IMR-90 (cell line): ENCODE data around the gene MACO1. TPM values are rescaled to one million over a fixed set of nuclear protein-coding genes. Genes with fewer than 3 reads are reported as not detected.

Experiments
- ATAC-seq: fragments of 200-7000 bp; cut with Tn5 transposase; 2 replicates; pipeline ENCODE4 v1.9.1; 2020; ENCODE audit warnings: low read depth, mild to moderate bottlenecking, moderate library complexity
- BruUV-seq: library from RNA; stranded (reverse); fragments of 400-500 nt; replicated peaks from 2 replicates; lab custom pipeline; 2021; lab: Mats Ljungman, UMichigan
- CTCF ChIA-PET: fragments of 300-600 bp; formaldehyde crosslinking; extraction: SDS; loops from one replicate; lab custom pipeline; 2021; ENCODE audit warnings: antibody characterized with exemption; lab: Yijun Ruan, JAX
- POLR2A ChIA-PET: fragments of 300-600 bp; sonication (Branson Sonifier 250); formaldehyde crosslinking; loops from one replicate; lab custom pipeline; 2022; ENCODE audit warnings: antibody characterized with exemption; ENCODE audit not compliant: unreplicated experiment; lab: Charles Lee
- DNase-seq: peaks from one replicate; pipeline ENCODE4 v3.0.0; 2013
- H2AFZ ChIP-seq: replicated peaks from 2 replicates; pipeline ENCODE3; 2013; ENCODE audit warnings: low read length, mild to moderate bottlenecking; ENCODE audit not compliant: poor library complexity
- H2AK5ac ChIP-seq: 2 replicates; pipeline ENCODE4 v1.6.1; 2013; ENCODE audit warnings: low read depth, low read length, inconsistent platforms
- H2AK9ac ChIP-seq: replicated peaks from 2 replicates; pipeline ENCODE3; 2013; ENCODE audit warnings: mild to moderate bottlenecking, low read depth, low read length, moderate library complexity; ENCODE audit not compliant: poor library complexity
- H2BK120ac ChIP-seq: 2 replicates; pipeline ENCODE4 v1.6.1; 2013; ENCODE audit warnings: low read depth, low read length, inconsistent platforms
- H2BK15ac ChIP-seq: 3 replicates; pipeline ENCODE4 v1.6.1; 2013; ENCODE audit warnings: low read depth, low read length, inconsistent platforms
- H2BK20ac ChIP-seq: 2 replicates; pipeline ENCODE4 v1.6.1; 2013; ENCODE audit warnings: low read depth, mild to moderate bottlenecking, inconsistent platforms, low read length, moderate library complexity
- H2BK5ac ChIP-seq: 2 replicates; pipeline ENCODE4 v1.6.1; 2013; ENCODE audit warnings: mild to moderate bottlenecking, low read depth, low read length, inconsistent platforms; ENCODE audit not compliant: poor library complexity, severe bottlenecking
- H3K14ac ChIP-seq: replicated peaks from 2 replicates; pipeline ENCODE4 v1.6.1; 2013; ENCODE audit warnings: low read depth, low read length, inconsistent platforms
- H3K18ac ChIP-seq: 2 replicates; pipeline ENCODE4 v1.6.1; 2013; ENCODE audit warnings: low read depth, low read length, control low read depth
- H3K23ac ChIP-seq: 2 replicates; pipeline ENCODE4 v1.6.1; 2013; ENCODE audit warnings: low read depth, low read length, inconsistent platforms
- H3K27ac ChIP-seq: 2 replicates; pipeline ENCODE4 v1.5.1; 2013; ENCODE audit warnings: mild to moderate bottlenecking, control low read depth, low read length; ENCODE audit not compliant: insufficient read depth
- H3K27me3 ChIP-seq: 2 replicates; pipeline ENCODE4 v1.6.1; 2013; ENCODE audit warnings: low read length; ENCODE audit not compliant: control insufficient read depth, insufficient read depth
- H3K36me3 ChIP-seq: 2 replicates; pipeline ENCODE4 v1.6.1; 2013; ENCODE audit warnings: low read length, mixed read lengths; ENCODE audit not compliant: control insufficient read depth, insufficient read depth
- H3K4ac ChIP-seq: 2 replicates; pipeline ENCODE4 v1.6.1; 2013; ENCODE audit warnings: low read depth, low read length, inconsistent platforms
- H3K4me1 ChIP-seq: 2 replicates; pipeline ENCODE4 v1.6.1; 2013; ENCODE audit warnings: low read length, mixed read lengths; ENCODE audit not compliant: control insufficient read depth, insufficient read depth
- H3K4me2 ChIP-seq: 2 replicates; pipeline ENCODE4 v1.6.1; 2013; ENCODE audit warnings: low read depth, mild to moderate bottlenecking, control low read depth, low read length, moderate library complexity
- H3K4me3 ChIP-seq: 2 replicates; pipeline ENCODE4 v1.5.1; 2013; ENCODE audit warnings: low read depth, mild to moderate bottlenecking, control low read depth, low read length, moderate library complexity; ENCODE audit not compliant: insufficient read depth
- H3K56ac ChIP-seq: 2 replicates; pipeline ENCODE4 v1.6.1; 2013; ENCODE audit warnings: low read length, inconsistent platforms; ENCODE audit not compliant: insufficient read depth; ENCODE audit errors: extremely low read depth
- H3K79me1 ChIP-seq, 2 experiments: 2 replicates each; pipeline ENCODE4 v1.6.1; 2013; ENCODE audit warnings: low read length in 2 of 2, inconsistent platforms in 1 of 2, low read depth in 1 of 2
- H3K9ac ChIP-seq: 2 replicates; pipeline ENCODE4 v1.6.1; 2013; ENCODE audit warnings: low read depth, low read length, control low read depth
- H3K9me1 ChIP-seq: 2 replicates; pipeline ENCODE4 v1.6.1; 2013; ENCODE audit warnings: low read length, inconsistent platforms; ENCODE audit not compliant: insufficient read depth
- H3K9me3 ChIP-seq: 2 replicates; pipeline ENCODE4 v1.6.1; 2013; ENCODE audit warnings: low read length; ENCODE audit not compliant: control insufficient read depth, insufficient read depth
- H4K20me1 ChIP-seq: 2 replicates; pipeline ENCODE4 v1.6.1; 2013; ENCODE audit warnings: low read length, inconsistent platforms; ENCODE audit not compliant: insufficient read depth
- H4K5ac ChIP-seq: 2 replicates; pipeline ENCODE4 v1.6.1; 2013; ENCODE audit warnings: mild to moderate bottlenecking, low read depth, low read length, control low read depth
- H4K8ac ChIP-seq, 2 experiments: 2 replicates each; pipeline ENCODE4 v1.6.1; 2013; ENCODE audit warnings: low read depth in 2 of 2, low read length in 2 of 2, control low read depth in 1 of 2, inconsistent platforms in 1 of 2
- H4K91ac ChIP-seq: 2 replicates; pipeline ENCODE4 v1.6.1; 2013; ENCODE audit warnings: low read depth, low read length, inconsistent platforms; ENCODE audit not compliant: insufficient read depth
- BHLHE40 ChIP-seq: fragments of 150-350 bp; IDR thresholded peaks from 2 replicates; pipeline ENCODE4 v1.6.1; 2016; ENCODE audit warnings: mild to moderate bottlenecking, low read depth, low read length
- CEBPB ChIP-seq: IDR thresholded peaks from 2 replicates; pipeline ENCODE4 v1.6.1; 2012; ENCODE audit warnings: low read depth, low read length, improper control_type of control experiment
- CHD1 ChIP-seq: IDR thresholded peaks from 2 replicates; pipeline ENCODE4 v1.6.1; 2012; ENCODE audit warnings: low read depth, low read length, improper control_type of control experiment
- ELK1 ChIP-seq: fragments of 150-350 bp; IDR thresholded peaks from 2 replicates; pipeline ENCODE4 v1.6.1; 2016; ENCODE audit warnings: low read depth, mild to moderate bottlenecking, low read length, moderate library complexity, borderline replicate concordance
- FOS ChIP-seq: fragments of 150-350 bp; IDR thresholded peaks from 2 replicates; pipeline ENCODE4 v1.6.1; 2016; ENCODE audit warnings: low read depth, low read length
- MXI1 ChIP-seq: IDR thresholded peaks from 2 replicates; pipeline ENCODE4 v1.6.1; 2012; ENCODE audit warnings: low read depth, mild to moderate bottlenecking, low read length, moderate library complexity, borderline replicate concordance
- NFE2L2 ChIP-seq: fragments of 150-350 bp; IDR thresholded peaks from 2 replicates; pipeline ENCODE4 v1.6.1; 2016; ENCODE audit warnings: low read depth, mild to moderate bottlenecking, low read length
- POLR2A ChIP-seq: IDR thresholded peaks from 2 replicates; pipeline ENCODE4 v1.6.1; 2012; ENCODE audit warnings: mild to moderate bottlenecking, low read depth, low read length
- RFX5 ChIP-seq: IDR thresholded peaks from 2 replicates; pipeline ENCODE4 v1.8.0; 2012; ENCODE audit warnings: low read depth, mild to moderate bottlenecking, low read length, moderate library complexity
- SMC3 ChIP-seq: fragments of 150-350 bp; IDR thresholded peaks from 2 replicates; pipeline ENCODE4 v1.6.1; 2016; ENCODE audit warnings: low read depth, mild to moderate bottlenecking, antibody characterized with exemption, low read length, moderate library complexity
- WGBS, 2 experiments: methylation state at CpG; one replicate each; pipeline versions ENCODE4 v1.1.5 to v1.1.7; 2013; ENCODE audit warnings: missing lambda C conversion rate in 2 of 2; ENCODE audit not compliant: insufficient read length in 1 of 2; ENCODE audit errors: extremely low coverage in 2 of 2; 5-methylcytosine and 5-hydroxymethylcytosine counted together
- dilution Hi-C: fragments of 300-500 bp; cut with HindIII; formaldehyde crosslinking; loops from one replicate; pipeline ENCODE4 v1.14.3; 2018; ENCODE audit warnings: low sequenced_read_pairs; ENCODE audit not compliant: unreplicated experiment
- in situ Hi-C: fragments of 300-500 bp; cut with MboI; formaldehyde crosslinking; loops from 3 replicates; pipeline ENCODE4 v1.14.3; 2019; ENCODE audit warnings: low sequenced_read_pairs, inconsistent platforms, mixed read lengths
- intact Hi-C: fragments of 100-400 bp; cut with micrococcal nuclease; formaldehyde crosslinking; loops from 2 replicates; pipeline ENCODE4 v1.10.0; 2022
- polyA plus RNA-seq, 3 experiments: library from polyadenylated mRNA; depleted of rRNA; stranded (reverse); fragments of >200 nt; gene quantifications; 2 replicates each; pipeline ENCODE4 v1.2.3, GENCODE V29; 2012; ENCODE audit warnings: low replicate concordance in 1 of 3
- total RNA-seq: library from RNA; depleted of rRNA; stranded (reverse); fragments of >200 nt; gene quantifications from 2 replicates; pipeline ENCODE4 v1.2.3, GENCODE V29; 2012

Gene MACO1
- total and polyA plus RNA-seq, 2 of the 4 experiments (the other 2 are of a cell fraction): 6.8 to 12.7 TPM

GRCh38 chr1:25431955-25432719, 1.4 kb downstream of the MACO1 start (continued):
- TF ChIP-seq SMC3 (no peak), NFE2L2 (no peak)

- BruUV-seq: TSS peak; percentile 58
- intact Hi-C loops: loop anchor here (5.0 to 10.0 kb wide), 2 partner anchors 52 to 89 kb away; no protein-coding TSS in a partner anchor
- no peak for ATAC-seq
Observed at GRCh38 chr1:25432749-25433388, 2.2 kb downstream of the MACO1 start.

More at GRCh38 chr1:25432749-25433388, 2.2 kb downstream of the MACO1 start:
- Histone ChIP-seq H3K79me1 (peaks cover 25 to 51% of the 10 kb centered on the region in 2 experiments), H3K9me3 (no peaks in the 10 kb centered on the region), H3K36me3 (peaks cover 2% of the 10 kb centered on the region; the same call in 1 of the 2 replicates), H3K9me1 (peaks cover 2% of the 10 kb centered on the region), H3K4me3 (no peak overlapping the region), H2BK20ac (no peak overlapping the region), H3K4me2 (peak overlapping the region; percentile 73), H4K8ac (no peak overlapping the region), H2AFZ (no peak overlapping the region), H2BK15ac (no peak overlapping the region), H3K56ac (no peak overlapping the region), H2AK9ac (no peak overlapping the region), H3K14ac (no peak overlapping the region), H3K27me3 (no peaks in the 10 kb centered on the region), H3K23ac (no peak overlapping the region; the same call in 1 of the 2 replicates), H3K9ac (no peak overlapping the region; the same call in 1 of the 2 replicates), H2AK5ac (no peak overlapping the region), H4K20me1 (peaks cover 32% of the 10 kb centered on the region; the same call in 1 of the 2 replicates), H3K4ac (no peak overlapping the region), H3K18ac (no peak overlapping the region), H2BK120ac (no peak overlapping the region), H4K5ac (no peak overlapping the region), H4K91ac (no peak overlapping the region), H2BK5ac (no peak overlapping the region), H3K27ac (no peak overlapping the region), H3K4me1 (peaks cover 11% of the 10 kb centered on the region)
- ChIA-PET POLR2A (no interaction called here), CTCF (no interaction called here)
- DNase-seq: no peak
- dilution Hi-C loops: no loop called here
- TF ChIP-seq POLR2A: no peak
- no peak for TF ChIP-seq MXI1
- TF ChIP-seq BHLHE40: no peak
- TF ChIP-seq RFX5: no peak
- TF ChIP-seq CHD1: no peak
- TF ChIP-seq CEBPB: no peak
- TF ChIP-seq ELK1: no peak
- TF ChIP-seq SMC3: no peak
- no peak for TF ChIP-seq NFE2L2
- no peak for TF ChIP-seq FOS
- in situ Hi-C loops: no loop called here
- WGBS, 2 experiments: no CpG with 5 or more reads among the region's 6 CpGs
